ENCODE data around the gene SLC45A3.

DNA sequence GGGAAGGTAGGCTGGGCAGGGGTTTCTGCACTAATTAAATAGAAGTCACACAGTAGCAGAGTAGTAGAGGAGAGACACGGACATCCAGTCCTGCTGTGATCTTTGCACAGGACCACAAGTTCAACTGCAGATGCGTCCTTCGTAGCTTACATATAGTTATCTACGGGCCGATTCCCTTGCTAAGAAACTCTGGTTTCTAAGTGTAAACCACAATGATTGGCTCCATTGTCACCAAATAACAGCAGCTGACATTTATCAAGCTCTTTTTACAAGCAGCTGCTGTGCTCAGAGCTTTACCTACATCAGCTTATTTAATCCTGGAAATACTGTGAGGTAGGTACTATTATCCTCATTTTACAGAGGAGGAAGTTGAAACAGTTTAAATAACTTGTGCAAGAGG is 3.1 kb downstream of the SLC45A3 start:
- TF ChIP-seq, protein P1, sequence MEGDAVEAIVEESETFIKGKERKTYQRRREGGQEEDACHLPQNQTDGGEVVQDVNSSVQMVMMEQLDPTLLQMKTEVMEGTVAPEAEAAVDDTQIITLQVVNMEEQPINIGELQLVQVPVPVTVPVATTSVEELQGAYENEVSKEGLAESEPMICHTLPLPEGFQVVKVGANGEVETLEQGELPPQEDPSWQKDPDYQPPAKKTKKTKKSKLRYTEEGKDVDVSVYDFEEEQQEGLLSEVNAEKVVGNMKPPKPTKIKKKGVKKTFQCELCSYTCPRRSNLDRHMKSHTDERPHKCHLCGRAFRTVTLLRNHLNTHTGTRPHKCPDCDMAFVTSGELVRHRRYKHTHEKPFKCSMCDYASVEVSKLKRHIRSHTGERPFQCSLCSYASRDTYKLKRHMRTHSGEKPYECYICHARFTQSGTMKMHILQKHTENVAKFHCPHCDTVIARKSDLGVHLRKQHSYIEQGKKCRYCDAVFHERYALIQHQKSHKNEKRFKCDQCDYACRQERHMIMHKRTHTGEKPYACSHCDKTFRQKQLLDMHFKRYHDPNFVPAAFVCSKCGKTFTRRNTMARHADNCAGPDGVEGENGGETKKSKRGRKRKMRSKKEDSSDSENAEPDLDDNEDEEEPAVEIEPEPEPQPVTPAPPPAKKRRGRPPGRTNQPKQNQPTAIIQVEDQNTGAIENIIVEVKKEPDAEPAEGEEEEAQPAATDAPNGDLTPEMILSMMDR (IDR thresholded peaks at IDR 0.05), result no peak
- no peak for TF ChIP-seq POLR2AphosphoS5 (IDR thresholded peaks at IDR 0.05)

Measured in stomach (tissue), 4 donors.